Type B pancreatic cell (in vitro differentiated cells): Measurements from ENCODE around the gene KCNJ16. TPM values are rescaled to one million over a fixed set of nuclear protein-coding genes. Genes with fewer than 3 reads are reported as not detected.
A peak's percentile ranks its signal among the peaks of the same experiment; 100 is the strongest.

Experiments used
- DNase-seq: peaks from one replicate; pipeline ENCODE4 v3.0.0; 2021; ENCODE audit warnings: mixed read lengths; ENCODE audit not compliant: unreplicated experiment; ENCODE audit errors: extremely low spot score
- H3K27ac Mint-ChIP-seq: 2 replicates; pipeline ENCODE4 v1.8.0; 2021; ENCODE audit warnings: mild to moderate bottlenecking, mixed read lengths
- H3K27me3 Mint-ChIP-seq: 2 replicates; pipeline ENCODE4 v1.8.0; 2021; ENCODE audit warnings: mixed read lengths
- H3K36me3 Mint-ChIP-seq: 2 replicates; pipeline ENCODE4 v1.8.0; 2021; ENCODE audit warnings: mixed read lengths
- H3K4me1 Mint-ChIP-seq: one replicate; pipeline ENCODE4 v1.8.0; 2021; ENCODE audit warnings: mixed read lengths; ENCODE audit not compliant: unreplicated experiment
- H3K4me3 Mint-ChIP-seq: 2 replicates; pipeline ENCODE4 v1.8.0; 2021; ENCODE audit warnings: mild to moderate bottlenecking, mixed read lengths
- H3K9me3 Mint-ChIP-seq: 2 replicates; pipeline ENCODE4 v1.8.0; 2021; ENCODE audit warnings: mixed read lengths
- CTCF ChIP-seq: fragments of 200-600 bp; sonication (generic); conservative IDR thresholded peaks from 2 replicates; pipeline ENCODE4 v1.5.0; 2021; ENCODE audit warnings: antibody characterized with exemption, mild to moderate bottlenecking
- total RNA-seq: library from RNA; stranded (reverse); gene quantifications from 2 replicates; pipeline ENCODE4 v1.2.1, GENCODE V29; 2021; ENCODE audit warnings: low replicate concordance

KCNJ16 gene
- total RNA-seq, 1 donor from 2014 or later, result 13.5 TPM

DNA sequence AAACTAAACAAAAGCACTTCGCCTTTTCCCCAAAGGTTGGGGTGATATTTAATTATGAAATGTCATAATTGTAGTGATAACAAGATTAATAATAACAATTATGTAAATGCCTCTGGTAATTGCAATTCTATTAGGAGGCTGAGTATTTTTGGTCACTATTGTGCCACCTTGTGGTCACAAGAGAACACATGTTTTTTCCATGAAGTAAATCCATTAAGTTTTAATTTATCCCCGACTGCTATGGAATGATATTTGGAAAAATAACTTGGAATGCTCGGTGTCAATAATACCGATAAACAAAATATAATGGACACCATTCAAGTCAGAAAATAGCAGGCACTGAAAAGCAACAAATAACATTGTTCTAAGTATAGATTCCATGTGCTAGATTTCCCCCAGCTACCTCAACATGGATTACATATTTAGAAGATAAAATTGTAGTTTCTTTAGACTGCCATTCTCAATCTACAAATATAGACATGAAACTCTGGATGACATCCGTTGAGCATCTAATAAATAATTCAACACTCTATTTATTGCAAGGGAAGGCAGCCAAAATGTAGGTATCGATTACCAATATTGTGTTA is 69.3 kb downstream of the KCNJ16 start:
- Mint-ChIP-seq H3K4me1 (peaks cover 10% of the 10 kb centered on the region), H3K27me3 (no peaks in the 10 kb centered on the region), H3K9me3 (no peaks in the 10 kb centered on the region), H3K36me3 (no peaks in the 10 kb centered on the region), H3K27ac (no peak overlapping the region), H3K4me3 (no peak overlapping the region)
- no peak for DNase-seq
- TF ChIP-seq CTCF, result peak; percentile 90

DNA sequence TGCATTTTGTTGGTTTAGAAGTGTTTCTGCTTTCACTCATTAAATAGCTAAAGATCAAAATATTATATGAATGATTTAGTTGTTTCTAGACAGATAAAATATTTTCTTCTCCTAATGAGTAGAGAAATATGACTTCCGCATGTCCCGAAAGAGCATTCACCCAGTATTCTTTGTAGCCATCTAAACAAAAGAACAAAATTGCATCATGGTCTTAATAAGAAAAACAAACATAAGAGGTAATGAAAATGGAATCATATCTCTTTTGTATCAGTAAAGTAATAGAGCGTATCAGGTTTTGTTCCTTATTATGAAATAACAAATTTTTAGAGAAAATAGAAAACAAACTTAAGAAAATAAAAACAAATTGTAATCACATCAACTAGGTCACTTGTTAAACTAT is 78.2 kb downstream of the KCNJ16 start:
- H3K4me3 Mint-ChIP-seq, result no peak overlapping the region

GRCh38 chr17:70157151-70157550 is 82.1 kb downstream of the KCNJ16 start:
- H3K27ac Mint-ChIP-seq, result no peak overlapping the region
- peaks cover 5% of the 10 kb centered on the region for H3K9me3 Mint-ChIP-seq
- no peak for DNase-seq
- H3K4me3 Mint-ChIP-seq, result no peak overlapping the region
- TF ChIP-seq CTCF, result no peak
- no peaks in the 10 kb centered on the region for H3K27me3 Mint-ChIP-seq
- no peaks in the 10 kb centered on the region for H3K36me3 Mint-ChIP-seq
- peaks cover 13% of the 10 kb centered on the region for H3K4me1 Mint-ChIP-seq

More for the DNA sequence above, 78.2 kb downstream of the KCNJ16 start:
- DNase-seq, result no peak
- Mint-ChIP-seq H3K9me3 (peaks cover 11% of the 10 kb centered on the region), H3K36me3 (no peaks in the 10 kb centered on the region), H3K27me3 (no peaks in the 10 kb centered on the region), H3K27ac (no peak overlapping the region), H3K4me1 (no peaks in the 10 kb centered on the region)
- no peak for TF ChIP-seq CTCF

DNA sequence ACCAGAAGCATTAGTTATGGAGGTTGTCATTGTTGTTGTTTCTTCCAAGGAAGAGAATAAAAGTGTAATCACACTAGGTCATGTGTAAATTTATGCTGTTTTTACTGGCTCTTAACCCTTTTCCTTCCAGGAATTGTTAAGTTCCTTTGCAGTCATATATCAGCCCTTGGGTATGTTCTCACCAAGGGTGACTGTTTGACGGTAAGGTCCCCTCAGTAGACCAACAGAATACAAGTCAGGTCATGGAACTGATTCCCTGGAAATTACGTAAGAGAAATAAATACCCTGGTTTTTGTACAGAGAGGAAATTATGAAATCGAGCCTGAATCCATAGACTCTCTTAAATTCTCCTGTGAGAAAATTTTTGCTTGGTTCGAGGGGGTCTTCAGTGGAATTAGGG is 83.2 kb downstream of the KCNJ16 start:
- Mint-ChIP-seq H3K9me3 (peaks cover 5% of the 10 kb centered on the region), H3K27ac (no peak overlapping the region)

GRCh38 chr17:70158591-70158990 is 83.6 kb downstream of the KCNJ16 start:
- H3K4me1 Mint-ChIP-seq, result peaks cover 13% of the 10 kb centered on the region
- TF ChIP-seq CTCF, result no peak
- peaks cover 5% of the 10 kb centered on the region for H3K9me3 Mint-ChIP-seq
- no peaks in the 10 kb centered on the region for H3K27me3 Mint-ChIP-seq
- no peak overlapping the region for H3K4me3 Mint-ChIP-seq
- DNase-seq, result no peak
- no peaks in the 10 kb centered on the region for H3K36me3 Mint-ChIP-seq
- no peak overlapping the region for H3K27ac Mint-ChIP-seq

More for the DNA sequence above, 83.2 kb downstream of the KCNJ16 start:
- H3K27me3 Mint-ChIP-seq, result no peaks in the 10 kb centered on the region
- no peak for DNase-seq
- no peaks in the 10 kb centered on the region for H3K36me3 Mint-ChIP-seq
- H3K4me1 Mint-ChIP-seq, result peaks cover 13% of the 10 kb centered on the region
- no peak for TF ChIP-seq CTCF
- no peak overlapping the region for H3K4me3 Mint-ChIP-seq

DNA sequence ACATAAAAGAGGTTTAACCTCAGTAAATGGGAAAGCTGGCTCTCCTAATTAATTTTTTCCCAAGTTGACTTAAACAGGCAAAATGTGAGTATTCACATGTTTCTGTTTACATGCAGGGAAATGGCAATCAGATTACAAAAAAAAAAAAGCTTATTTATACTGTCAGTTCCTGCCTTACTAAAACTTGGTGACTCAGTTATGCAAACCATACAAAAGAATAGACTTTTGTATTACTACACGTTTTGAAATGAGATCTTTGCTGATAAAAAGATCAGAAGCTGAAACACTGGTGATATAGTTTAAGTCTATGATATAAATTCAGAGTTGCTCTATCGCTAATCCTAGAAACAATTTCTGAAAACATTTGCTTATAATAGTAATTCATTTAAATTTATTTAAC is 85.0 kb downstream of the KCNJ16 start:
- H3K27ac Mint-ChIP-seq, result no peak overlapping the region
- TF ChIP-seq CTCF, result no peak
- H3K9me3 Mint-ChIP-seq, result peaks cover 5% of the 10 kb centered on the region
- H3K4me1 Mint-ChIP-seq, result peaks cover 13% of the 10 kb centered on the region
- no peaks in the 10 kb centered on the region for H3K36me3 Mint-ChIP-seq
- no peak for DNase-seq
- H3K4me3 Mint-ChIP-seq, result no peak overlapping the region
- H3K27me3 Mint-ChIP-seq, result no peaks in the 10 kb centered on the region
